Esophagus muscularis mucosa (tissue), 4 donors: ENCODE data around the gene ZNF440. TPM values are rescaled to one million over a fixed set of nuclear protein-coding genes. Genes with fewer than 3 reads are reported as not detected.

ENCODE experiments used
- DNase-seq: peaks from one replicate; pipeline ENCODE4 v3.0.0-alpha.2; 2017; ENCODE audit errors: extremely low spot score
- H3K27ac ChIP-seq, 4 donors: fragments of 200-600 bp; sonication (generic); replicated peaks in 1 of 4; 1 replicate in 3 of 4; 2 replicates in 1 of 4; pipeline ENCODE4 v1.5.1; 2016 to 2019; ENCODE audit warnings: mild to moderate bottlenecking in 1 of 4
- H3K27me3 ChIP-seq, 4 donors: fragments of 200-600 bp; sonication (generic); one replicate each; pipeline versions ENCODE4 v1.5.1 to v1.6.0; 2016 to 2019
- H3K36me3 ChIP-seq, 4 donors: fragments of 200-600 bp; sonication (generic); one replicate each; pipeline ENCODE4 v1.5.1; 2016 to 2019
- H3K4me1 ChIP-seq, 4 donors: fragments of 200-600 bp; sonication (generic); one replicate each; pipeline ENCODE4 v1.5.1; 2016 to 2019
- H3K4me3 ChIP-seq, 4 donors: fragments of 200-600 bp; sonication (generic); 1 replicate in 2 of 4; 2 replicates in 2 of 4; pipeline ENCODE4 v1.5.1; 2016 to 2019; ENCODE audit warnings: mild to moderate bottlenecking in 4 of 4, moderate library complexity in 1 of 4
- H3K9me3 ChIP-seq, 4 donors: fragments of 200-600 bp; sonication (generic); 1 replicate in 3 of 4; 2 replicates in 1 of 4; pipeline ENCODE4 v1.5.1; 2016 to 2019
- CTCF ChIP-seq, 3 experiments: fragments of 200-600 bp in 2 of 3; fragments of 450-650 bp in 1 of 3; sonication (generic) in 2 of 3; IDR thresholded peaks; one replicate each; pipeline ENCODE4 v1.5.1; 2017 to 2019; ENCODE audit warnings: antibody characterized with exemption in 3 of 3, mild to moderate bottlenecking in 2 of 3, moderate library complexity in 1 of 3
- EP300 ChIP-seq: sonication (generic); formaldehyde crosslinking; IDR thresholded peaks from one replicate; pipeline ENCODE4 v1.6.1; 2017; ENCODE audit warnings: antibody characterized with exemption
- POLR2A ChIP-seq: fragments of 450-650 bp; IDR thresholded peaks from one replicate; pipeline ENCODE4 v1.6.1; 2017; ENCODE audit warnings: antibody characterized with exemption, moderate library complexity, mild to moderate bottlenecking, low read depth
- POLR2AphosphoS5 ChIP-seq, 2 donors: sonication (generic); formaldehyde crosslinking; IDR thresholded peaks; one replicate each; pipeline ENCODE4 v1.6.1; 2017; ENCODE audit warnings: antibody characterized with exemption in 2 of 2
- WGBS: methylation state at CpG from one replicate; pipeline ENCODE4 v1.1.5; 2018; 5-methylcytosine and 5-hydroxymethylcytosine counted together
- intact Hi-C: fragments of 100-400 bp; cut with DNase I; formaldehyde crosslinking; loops from one replicate; pipeline ENCODE4 v1.15.1; 2023
- total RNA-seq, 4 donors: library from RNA; depleted of rRNA; stranded (reverse); fragments of >200 nt; gene quantifications; one replicate each; pipeline versions ENCODE4 v1.1.0 to v1.2.1, GENCODE V29; 2016

ZNF440 gene
- total RNA-seq, 4 donors from 2014 or later, result 5.5 to 6.9 (median 6.3) TPM

DNA sequence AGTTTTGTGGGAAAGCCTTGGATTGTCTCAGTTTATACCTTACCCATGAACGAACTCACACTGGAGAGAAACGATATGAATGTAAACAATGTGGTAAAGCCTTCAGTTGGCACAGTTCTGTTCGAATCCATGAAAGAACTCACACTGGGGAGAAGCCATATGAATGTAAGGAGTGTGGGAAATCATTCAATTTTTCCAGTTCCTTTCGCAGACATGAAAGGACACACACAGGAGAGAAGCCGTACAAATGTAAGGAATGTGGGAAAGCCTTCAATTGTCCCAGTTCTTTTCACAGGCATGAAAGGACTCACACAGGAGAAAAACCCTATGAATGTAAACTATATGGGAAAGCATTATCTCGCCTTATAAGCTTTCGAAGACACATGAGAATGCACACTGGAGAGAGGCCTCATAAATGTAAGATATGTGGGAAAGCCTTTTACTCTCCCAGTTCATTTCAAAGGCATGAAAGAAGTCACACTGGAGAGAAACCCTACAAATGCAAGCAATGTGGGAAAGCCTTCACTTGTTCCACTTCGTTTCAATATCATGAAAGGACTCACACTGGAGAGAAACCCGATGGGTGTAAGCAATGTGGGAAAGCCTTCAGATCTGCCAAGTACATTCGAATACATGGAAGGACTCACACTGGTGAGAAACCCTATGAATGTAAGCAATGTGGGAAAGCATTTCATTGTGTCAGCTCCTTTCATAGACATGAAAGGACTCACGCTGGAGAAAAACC, 7.5 kb upstream of the ZNF440 start:
- Histone ChIP-seq H3K9me3 (peaks cover 0 to 26% (median 16%) of the 10 kb centered on the region in 4 donors), H3K36me3 (peaks cover 13 to 31% (median 18%) of the 10 kb centered on the region in 4 donors)
- TF ChIP-seq POLR2A, result no peak
- TF ChIP-seq EP300, result no peak
- TF ChIP-seq CTCF (IDR thresholded peaks at IDR 0.05), result no peak
- no peak for TF ChIP-seq POLR2AphosphoS5 (IDR thresholded peaks at IDR 0.05)

DNA sequence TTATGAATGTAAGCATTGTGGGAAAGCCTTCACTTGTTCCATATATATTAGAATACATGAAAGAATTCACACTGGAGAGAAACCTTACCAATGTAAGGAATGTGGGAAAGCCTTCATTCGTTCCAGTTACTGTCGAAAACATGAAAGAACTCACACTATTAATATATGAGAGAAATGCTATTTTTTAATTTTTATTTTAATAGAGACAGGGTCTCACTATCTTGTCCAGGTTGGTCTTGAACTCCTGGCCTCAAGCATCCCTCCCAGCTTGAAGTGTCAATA, 7.0 kb upstream of the ZNF440 start:
- intact Hi-C loops, result no loop called here
- H3K4me1 ChIP-seq, result no peaks in the 10 kb centered on the region
- H3K4me3 ChIP-seq, result no peak overlapping the region
- peaks cover 0 to 26% (median 16%) of the 10 kb centered on the region in 4 donors for H3K9me3 ChIP-seq
- no peak for TF ChIP-seq POLR2A
- no peak for TF ChIP-seq EP300
- TF ChIP-seq POLR2AphosphoS5 (IDR thresholded peaks at IDR 0.05), result no peak
- TF ChIP-seq CTCF (IDR thresholded peaks at IDR 0.05), result no peak
- H3K36me3 ChIP-seq, result peaks cover 13 to 31% (median 18%) of the 10 kb centered on the region in 4 donors
- no peak for DNase-seq
- H3K27ac ChIP-seq, result no peak overlapping the region
- 94% methylated on average over 2 of the region's 2 CpGs for WGBS
- H3K27me3 ChIP-seq, result no peaks in the 10 kb centered on the region

More for the DNA sequence above, 7.5 kb upstream of the ZNF440 start:
- H3K4me3 ChIP-seq, result no peak overlapping the region
- intact Hi-C loops, result no loop called here
- WGBS, result 95% methylated on average over 11 of the region's 11 CpGs
- no peak overlapping the region for H3K27ac ChIP-seq
- no peaks in the 10 kb centered on the region for H3K27me3 ChIP-seq
- H3K4me1 ChIP-seq, result no peaks in the 10 kb centered on the region
- DNase-seq, result no peak

DNA sequence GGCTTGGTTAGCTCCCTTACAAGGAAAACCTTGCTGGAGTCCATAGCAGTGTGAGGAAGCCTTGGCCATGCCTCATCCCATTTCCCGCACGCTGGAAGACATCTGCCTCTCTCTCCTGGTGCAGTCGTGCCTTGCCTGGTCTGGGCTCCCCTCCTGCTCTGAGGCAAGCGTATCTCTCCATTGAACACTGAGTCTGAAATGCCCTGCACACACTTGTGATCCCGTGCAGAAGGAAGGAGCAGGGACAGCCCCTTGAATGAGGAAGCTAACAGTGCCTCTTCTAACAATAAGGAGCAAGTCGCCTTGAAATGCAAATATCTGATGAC, 407 bp upstream of the ZNF440 start:
- TF ChIP-seq POLR2A, result no peak
- no peak for TF ChIP-seq CTCF (IDR thresholded peaks at IDR 0.05)
- Histone ChIP-seq H3K27ac (peak overlapping the region; percentile 89 to 91 (median 90)), H3K4me3 (peak overlapping the region; percentile 64 to 89 (median 80)), H3K27me3 (no peaks in the 10 kb centered on the region), H3K36me3 (no peaks in the 10 kb centered on the region), H3K9me3 (no peaks in the 10 kb centered on the region), H3K4me1 (peaks cover 11 to 29% (median 20%) of the 10 kb centered on the region in 4 donors)
- intact Hi-C loops, result loop anchor here (2.0 kb wide), 1 partner anchor 17 kb away; no protein-coding TSS in a partner anchor
- 0% methylated on average over 6 of the region's 6 CpGs for WGBS
- no peak for DNase-seq

GRCh38 chr19:11814700-11815035, 595 bp downstream of the ZNF440 start:
- Histone ChIP-seq H3K4me3 (peak overlapping the region; percentile 64 to 89 (median 80)), H3K9me3 (no peaks in the 10 kb centered on the region), H3K4me1 (peaks cover 11 to 29% (median 20%) of the 10 kb centered on the region in 4 donors), H3K27me3 (no peaks in the 10 kb centered on the region), H3K36me3 (peaks cover 0 to 8% (median 0%) of the 10 kb centered on the region in 4 donors), H3K27ac (peak overlapping the region; percentile 89 to 91 (median 90))
- WGBS, result 12% methylated on average over 13 of the region's 13 CpGs
- intact Hi-C loops, result no loop called here
- no peak for DNase-seq
- no peak for TF ChIP-seq CTCF (IDR thresholded peaks at IDR 0.05)
- no peak for TF ChIP-seq POLR2AphosphoS5 (IDR thresholded peaks at IDR 0.05)
- no peak for TF ChIP-seq POLR2A
- TF ChIP-seq EP300, result no peak
